Measurements from ENCODE around the gene PGK2.
"Not testable (repeated sequence)": the region's sequence is repeated elsewhere in the genome, so short reads cannot be mapped to it uniquely, and the experiment has no call there.

The PGK2 gene

DNA sequence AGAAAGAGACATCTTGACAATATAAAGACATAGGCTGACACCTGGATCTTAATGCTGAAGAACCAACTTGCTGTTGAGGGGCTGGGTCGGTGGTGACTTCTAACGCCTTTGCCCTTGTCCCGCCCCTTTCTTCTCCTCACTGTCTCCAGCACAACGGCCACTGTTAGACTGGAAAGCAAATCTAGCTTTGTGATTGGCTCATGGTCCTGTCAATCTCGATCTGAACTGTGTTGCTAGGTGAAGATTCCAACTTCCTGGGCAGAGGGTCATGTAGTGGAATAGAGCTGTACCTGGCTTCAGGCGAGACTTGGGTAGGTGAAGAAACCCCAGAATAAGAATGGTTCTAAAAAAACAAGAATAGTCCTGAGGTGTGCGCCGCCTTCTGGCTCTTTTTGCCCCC is at the start of gene PGK2:
Gene PGK2 (minus strand): TSS at position 110 of the 400 bp plus-strand sequence. CDS start 98 bp downstream, at position 12.
- no peak for DNase-seq (ENCODE audit: low read depth in 2 of 2)

DNA sequence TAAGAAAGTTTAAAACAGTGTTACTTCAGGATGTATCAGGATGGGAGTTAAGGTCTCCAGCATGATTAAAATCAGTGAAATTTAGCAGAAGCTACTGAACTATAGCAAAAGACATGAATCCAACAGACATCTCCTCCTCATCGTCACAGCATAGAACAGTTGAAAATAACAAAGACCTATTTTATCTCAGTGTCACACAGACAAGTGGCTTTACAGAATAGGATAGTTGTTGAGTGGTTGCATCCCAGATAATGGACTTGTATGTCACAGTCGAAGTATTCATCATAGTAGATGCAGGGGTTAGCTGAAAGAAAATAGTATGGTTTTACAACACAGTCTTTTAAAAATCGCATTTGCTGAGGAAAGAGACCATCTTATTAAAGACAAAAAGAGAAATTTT is 48.1 kb upstream of the PGK2 start:
- no peak for DNase-seq (ENCODE audit: low read depth in 2 of 2)

DNA sequence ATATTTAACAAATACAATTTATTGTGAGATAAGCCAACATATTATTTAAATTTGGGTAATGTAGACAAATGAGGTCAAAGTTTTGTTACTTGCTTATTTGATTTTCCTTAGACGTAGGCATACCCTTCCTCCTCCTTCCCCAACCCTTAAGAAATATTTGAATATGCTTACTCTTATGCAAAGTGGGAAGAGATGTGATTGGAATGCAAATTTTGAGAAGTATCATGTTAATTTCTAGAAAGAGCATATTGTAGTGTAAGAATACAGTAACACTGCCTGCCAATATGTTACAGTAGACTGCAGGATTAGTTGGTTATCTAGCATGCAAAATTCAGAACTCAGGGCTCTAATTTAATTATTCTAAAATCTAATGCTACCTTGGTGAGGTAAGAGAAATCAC is 46.3 kb upstream of the PGK2 start:
- no peak for DNase-seq (ENCODE audit: low read depth in 2 of 2)

DNA sequence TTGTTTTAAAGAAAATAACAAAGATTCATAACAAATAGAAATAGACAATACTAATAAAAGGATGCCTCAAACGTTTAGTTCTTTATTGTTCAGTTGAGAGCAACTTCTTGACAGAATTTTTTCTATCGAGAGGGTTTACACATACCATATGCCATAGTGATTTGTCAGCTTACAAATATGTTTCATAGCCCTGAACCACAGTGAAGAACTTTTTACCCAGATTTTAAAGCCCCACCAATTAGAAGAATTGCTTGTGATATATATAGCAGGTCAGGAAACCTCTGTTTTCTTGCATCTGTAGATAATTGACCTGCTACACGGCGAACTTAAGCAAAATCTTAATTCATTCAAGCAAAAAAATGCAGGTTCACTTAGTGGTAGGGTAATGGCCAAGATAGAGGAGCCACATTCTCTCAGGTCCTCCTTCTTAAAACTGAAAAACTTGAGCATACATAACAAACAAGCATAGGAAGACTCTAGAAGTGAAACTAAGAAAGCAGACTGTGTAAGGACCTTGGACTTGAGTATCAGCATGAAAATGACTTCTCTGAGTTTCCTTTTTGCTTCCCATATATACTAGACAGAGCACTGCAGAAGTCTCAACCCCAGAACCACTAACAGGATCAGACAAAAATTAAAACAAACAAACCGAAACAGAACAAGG is 39.8 kb upstream of the PGK2 start:
- no peak for DNase-seq (ENCODE audit: low read depth in 2 of 2)

DNA sequence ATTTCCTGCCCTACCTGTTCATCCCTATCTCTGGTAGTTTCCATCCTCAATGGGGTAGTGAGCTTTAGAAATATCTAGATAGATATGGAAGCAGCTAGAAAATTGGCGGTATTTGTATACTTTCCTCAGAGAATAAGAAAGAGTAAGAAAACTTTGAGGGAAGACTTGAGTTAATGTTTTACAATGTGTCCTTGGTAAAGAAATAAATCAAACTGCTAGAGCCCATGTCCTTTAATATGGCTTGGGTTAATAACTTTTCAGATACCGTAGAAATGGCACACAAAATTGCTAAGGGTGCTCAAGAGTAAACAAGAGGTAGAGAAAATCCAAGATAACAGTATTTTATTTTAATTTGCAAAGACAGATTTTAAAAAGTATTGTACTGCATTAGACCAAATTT is 28.1 kb upstream of the PGK2 start:
- DNase-seq (ENCODE audit: low read depth in 2 of 2) = no peak

DNA sequence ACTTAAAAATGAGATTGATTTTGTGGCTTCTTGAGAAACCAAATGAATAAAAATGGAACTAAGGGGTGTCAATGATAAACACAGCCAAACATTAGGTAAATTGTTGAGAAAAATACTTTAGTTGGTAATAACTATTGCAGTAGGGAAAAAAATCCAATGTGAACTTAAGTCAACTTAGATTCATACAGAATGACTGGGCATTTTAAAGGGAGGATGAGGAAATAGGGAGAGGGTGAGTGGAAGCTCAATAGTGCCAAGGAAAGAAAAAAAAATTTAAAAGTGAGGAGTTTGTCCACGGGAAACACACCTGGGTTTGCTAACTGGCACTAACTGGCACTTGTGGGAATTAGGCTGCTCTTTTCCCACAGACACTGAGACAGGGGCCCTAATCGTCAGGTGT is 26.2 kb upstream of the PGK2 start:
- no peak for DNase-seq (ENCODE audit: low read depth in 2 of 2)

DNA sequence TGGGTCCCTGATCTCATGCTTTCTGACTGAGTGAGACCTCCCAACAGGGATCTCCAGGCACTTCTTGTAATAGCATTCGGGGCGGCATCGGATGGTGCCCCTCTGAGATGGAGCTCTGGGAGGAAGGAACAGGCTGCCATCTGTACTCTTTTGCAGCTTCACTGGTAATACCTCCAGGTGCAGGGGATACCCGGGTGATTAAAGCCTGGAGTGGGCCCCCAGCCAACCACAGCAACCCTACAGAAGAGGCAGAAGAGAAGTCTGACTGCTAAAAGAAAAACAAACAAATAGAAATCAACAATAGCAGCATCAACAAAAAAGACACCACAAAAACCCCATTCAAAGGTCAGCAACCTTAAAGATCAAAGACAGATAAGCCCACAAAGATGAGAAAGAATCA is 19.1 kb upstream of the PGK2 start:
- no peak for DNase-seq (ENCODE audit: low read depth in 2 of 2)

DNA sequence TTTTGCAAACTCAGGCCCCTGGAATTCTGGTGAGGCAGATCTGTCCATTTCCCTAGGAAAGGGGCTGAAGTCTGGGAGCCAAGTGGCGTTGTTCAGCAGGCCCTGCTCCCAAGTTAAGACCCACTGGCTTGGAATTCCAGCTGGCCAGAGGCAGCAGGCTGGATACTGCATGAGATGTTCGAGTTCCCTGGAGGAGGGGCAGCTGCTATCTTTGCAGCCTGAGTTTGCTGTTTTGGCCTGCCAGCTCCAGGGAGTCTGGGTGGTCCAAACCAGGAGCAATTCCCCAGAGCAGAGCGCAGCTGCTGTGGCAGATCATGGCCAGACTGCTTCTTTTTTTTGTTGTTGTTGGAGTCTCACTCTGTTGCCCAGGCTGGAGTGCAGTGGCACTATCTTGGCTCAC is 18.2 kb upstream of the PGK2 start:
- DNase-seq (ENCODE audit: low read depth in 2 of 2) = no peak

DNA sequence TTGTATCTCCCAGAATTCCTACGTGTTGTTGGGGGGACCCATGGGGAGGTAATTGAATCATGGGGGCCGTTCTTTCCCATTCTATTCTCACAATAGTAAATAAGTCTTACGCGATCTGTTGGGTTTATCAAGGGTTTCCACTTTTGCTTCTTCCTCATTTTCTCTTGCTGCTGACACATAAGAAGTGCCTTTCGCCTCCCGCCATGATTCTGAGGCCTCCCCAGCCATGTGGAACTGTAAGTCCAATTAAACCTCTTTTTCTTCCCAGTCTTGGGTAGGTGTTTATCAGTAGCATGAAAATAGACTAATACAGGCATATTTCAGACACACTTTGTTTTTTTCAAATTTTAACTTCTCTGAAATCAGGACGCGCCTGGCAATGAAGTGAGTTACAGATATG is 14.4 kb upstream of the PGK2 start:
- DNase-seq (ENCODE audit: low read depth in 2 of 2) = no peak

DNA sequence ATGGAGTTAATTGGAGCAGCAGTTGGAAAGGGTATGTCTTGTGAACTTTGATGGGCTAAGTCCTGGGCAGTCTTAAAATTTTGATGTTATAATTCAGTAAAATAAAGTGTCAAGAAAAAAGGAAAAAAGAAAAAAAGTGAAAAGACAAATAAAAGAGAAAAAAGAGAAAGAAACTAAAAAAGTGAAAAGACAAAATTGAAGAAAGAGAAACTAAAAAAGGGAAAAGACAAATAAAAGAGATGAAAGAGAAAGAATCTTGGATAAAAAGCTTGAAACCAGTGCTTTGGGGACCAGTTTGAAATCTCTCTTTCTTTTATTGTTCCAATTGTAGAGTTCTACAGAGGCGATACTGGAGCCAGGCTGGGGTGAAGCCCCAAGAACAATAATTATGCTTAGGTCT is 12.0 kb upstream of the PGK2 start:
- no peak for DNase-seq (ENCODE audit: low read depth in 2 of 2)

DNA sequence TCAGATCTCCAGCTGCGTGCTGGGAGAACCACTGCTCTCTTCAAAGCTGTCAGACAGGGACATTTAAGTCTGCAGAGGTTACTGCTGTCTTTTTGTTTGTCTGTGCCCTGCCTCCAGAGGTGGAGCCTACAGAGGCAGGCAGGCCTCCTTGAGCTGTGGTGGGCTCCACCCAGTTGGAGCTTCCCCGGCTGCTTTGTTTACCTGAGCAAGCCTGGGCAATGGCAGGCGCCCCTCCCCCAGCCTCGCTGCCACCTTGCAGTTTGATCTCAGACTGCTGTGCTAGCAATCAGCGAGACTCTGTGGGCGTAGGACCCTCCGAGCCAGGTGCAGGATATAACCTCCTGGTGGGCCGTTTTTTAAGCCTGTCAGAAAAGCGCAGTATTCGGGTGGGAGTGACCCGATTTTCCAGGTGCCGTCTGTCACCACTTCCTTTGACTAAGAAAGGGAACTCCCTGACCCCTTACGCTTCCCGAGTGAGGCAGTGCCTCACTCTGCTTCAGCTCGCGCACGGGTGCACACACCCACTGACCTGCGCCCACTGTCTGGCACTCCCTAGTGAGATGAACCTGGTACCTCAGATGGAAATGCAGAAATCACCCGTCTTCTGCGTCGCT is 9.9 kb upstream of the PGK2 start:
- DNase-seq (ENCODE audit: low read depth in 2 of 2) = not testable (repeated sequence)

DNA sequence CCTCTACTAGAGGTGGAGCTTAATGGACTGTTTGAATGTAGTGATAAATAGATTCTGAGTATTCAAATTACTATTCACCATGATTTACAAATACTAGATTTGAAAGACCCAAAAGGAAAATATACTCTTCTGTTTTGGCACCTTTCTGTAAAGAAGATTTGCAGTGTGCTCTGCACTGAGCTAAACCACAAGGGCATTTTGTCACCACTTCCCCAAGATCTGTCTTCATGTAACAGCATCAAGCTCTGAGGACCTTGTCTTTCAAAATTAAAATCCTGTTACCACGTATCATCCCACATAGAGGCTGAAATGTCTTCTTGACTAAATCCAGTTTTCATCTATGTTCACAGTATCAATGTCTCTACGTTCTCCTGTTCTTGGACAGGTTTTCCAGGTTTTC is 3.3 kb upstream of the PGK2 start:
- no peak for DNase-seq (ENCODE audit: low read depth in 2 of 2)

DNA sequence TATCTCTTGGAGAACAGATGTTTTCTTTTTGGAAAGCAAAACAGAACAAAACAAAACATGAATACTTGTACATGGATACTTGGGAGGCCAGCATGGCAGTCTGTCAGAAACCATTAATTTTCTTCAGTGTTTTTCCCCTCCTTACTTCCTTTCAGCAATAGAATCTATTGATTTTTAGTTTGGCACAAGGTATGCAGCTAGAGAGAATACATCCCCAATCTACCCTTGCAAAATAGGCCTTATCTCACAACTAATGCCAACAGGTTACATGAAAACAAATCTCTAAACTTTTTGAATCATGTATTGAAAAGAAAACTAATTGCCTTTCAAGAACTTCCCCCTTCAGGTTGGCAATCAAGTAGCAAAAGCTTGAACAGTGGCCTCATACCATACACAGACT is 2.8 kb downstream of the PGK2 start:
- no peak for DNase-seq (ENCODE audit: low read depth in 2 of 2)

DNA sequence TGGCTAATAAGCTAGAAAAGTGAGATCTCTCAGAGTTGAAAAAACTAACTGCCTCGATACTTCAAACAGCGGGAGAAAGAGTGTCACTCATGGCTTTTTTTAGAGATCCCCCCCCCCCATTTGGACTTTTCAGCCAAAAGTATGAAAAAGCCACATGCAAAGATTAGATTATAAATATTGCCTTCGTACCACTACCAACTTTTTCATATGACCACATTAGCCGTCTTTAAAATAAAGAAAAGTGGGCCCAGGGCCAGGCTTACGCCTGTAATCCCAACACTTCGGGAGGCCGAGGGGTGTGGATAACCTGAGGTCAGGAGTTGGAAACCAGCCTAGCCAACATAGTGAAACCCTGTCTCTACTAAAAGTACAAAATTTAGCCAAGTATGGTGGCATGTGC is 4.4 kb downstream of the PGK2 start:
- no peak for DNase-seq (ENCODE audit: low read depth in 2 of 2)

DNA sequence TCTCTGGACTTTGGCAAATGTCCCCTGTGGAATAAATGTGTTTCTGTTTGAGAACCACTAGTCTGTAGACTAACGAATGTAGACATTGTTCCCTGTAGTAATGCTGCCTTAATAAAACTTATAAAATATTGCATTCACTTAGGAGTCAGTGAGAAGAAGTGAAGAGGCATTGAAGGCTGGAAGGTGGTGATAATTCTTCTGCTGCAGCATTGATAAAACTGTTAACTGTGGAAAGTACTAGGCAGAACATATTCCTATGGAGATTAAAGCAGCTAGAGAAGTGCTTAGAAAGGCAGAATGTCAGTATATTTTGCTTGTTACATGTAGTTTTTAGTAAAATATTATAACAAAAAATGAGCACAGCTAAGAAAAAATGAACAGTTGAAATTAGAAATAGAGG is 4.8 kb downstream of the PGK2 start:
- DNase-seq (ENCODE audit: low read depth in 2 of 2) = no peak

DNA sequence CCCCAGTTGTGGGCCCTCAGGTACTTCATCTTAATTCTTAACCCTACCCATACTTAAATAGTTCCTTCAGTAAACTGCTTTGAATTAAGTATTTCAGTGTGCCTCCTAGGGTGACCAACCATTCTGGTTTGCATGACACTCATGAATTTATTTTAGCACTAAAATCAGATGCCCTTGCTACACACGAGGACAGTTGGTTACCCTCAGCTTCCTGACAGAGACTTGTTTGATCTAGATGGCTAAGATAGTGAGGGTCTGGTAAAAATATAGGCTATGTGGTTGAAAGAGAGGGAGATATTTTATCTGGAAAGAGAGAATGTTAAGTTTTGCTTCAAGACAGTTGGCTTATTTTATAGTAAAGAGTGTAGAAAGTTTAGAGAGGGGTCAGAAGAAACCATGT is 10.6 kb downstream of the PGK2 start:
- no peak for DNase-seq (ENCODE audit: low read depth in 2 of 2)

DNA sequence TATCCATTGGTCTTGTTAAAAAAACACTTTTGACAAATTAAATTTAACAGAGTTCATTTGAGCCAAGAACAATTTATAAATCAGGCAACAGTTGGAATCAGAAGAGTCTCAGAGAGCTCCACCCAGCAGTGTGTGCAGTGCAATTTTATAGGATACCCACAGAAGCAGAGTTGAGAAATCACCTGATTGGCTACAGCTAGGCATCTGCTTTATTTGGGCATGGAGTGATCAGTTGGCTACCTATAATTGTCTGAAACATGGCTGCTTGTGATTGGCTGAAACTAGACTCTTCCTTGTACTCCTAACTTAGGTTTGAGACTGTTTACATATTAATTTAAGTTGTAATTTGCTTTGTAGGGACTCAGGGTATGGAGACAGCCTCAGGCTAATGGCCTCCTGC is 12.0 kb downstream of the PGK2 start:
- DNase-seq (ENCODE audit: low read depth in 2 of 2) = no peak

DNA sequence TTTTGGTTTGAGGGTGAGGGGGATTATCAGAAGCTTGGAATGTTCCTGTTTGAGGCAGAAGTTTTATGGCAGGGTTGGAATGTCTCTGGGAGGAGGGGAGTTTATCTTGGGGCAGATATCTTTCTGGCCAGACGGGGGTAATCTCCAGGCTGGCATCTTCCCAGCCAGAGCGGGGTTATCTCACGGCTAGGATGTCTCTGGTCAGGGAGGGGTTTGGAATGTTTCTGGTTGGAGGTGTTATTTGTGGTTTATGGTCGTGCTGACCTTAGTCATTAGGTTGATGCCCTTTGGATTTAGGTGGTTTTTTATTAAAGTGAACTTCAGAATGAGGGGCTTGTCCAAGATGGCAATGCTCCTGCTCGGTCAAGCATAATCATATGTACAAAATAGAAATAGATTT is 14.8 kb downstream of the PGK2 start:
- no peak for DNase-seq (ENCODE audit: low read depth in 2 of 2)

DNA sequence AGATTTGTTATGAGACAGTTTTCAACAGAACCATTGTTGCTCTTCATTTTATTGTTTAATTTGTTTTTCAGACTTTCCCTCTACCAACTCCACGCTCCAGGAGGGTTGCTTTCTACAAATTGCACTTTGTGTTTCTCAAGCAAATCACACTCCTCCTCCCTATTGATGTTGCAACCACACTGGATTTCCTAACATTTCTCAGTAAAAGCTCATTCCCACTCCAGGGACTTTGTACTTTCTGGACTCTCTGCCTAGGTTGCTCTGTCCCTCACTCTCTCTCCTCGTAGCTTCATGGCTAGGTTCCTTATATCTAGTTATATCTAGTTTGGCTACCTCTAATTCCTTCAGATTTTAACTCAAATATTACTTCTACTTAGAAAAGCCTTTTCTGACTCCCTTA is 20.3 kb downstream of the PGK2 start:
- DNase-seq (ENCODE audit: low read depth in 2 of 2) = no peak

DNA sequence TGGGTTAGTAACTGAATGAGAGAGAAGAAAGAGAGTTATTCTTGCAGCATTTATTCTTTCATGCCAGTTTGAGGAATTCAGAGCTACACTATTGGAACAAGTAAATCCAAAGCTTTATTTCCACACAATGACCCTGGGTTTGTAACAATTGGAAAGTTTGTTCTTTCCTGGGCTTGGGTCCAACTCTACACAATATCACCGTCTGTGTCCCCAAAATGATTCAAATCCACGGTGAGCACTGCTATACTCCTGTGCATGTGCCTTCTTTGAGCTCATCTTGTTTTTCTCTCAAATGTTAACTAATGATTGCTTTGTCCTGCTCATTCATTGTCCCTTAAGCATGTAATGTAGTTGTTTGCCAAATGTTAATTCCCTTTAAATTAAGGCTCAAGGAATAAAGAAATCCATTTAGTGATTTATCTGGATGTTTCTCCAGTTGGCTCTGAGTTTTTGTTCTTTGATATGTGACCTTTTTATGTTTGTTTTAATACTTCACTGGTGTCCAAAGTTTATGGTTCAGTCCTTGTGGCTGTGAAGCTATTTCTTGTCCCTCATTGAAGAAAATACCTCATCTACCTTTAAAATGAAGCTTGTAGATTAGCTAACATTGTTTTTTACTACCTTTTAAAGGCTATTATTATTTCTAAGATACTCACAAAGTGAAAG is 22.4 kb downstream of the PGK2 start:
- no peak for DNase-seq (ENCODE audit: low read depth in 2 of 2)

DNA sequence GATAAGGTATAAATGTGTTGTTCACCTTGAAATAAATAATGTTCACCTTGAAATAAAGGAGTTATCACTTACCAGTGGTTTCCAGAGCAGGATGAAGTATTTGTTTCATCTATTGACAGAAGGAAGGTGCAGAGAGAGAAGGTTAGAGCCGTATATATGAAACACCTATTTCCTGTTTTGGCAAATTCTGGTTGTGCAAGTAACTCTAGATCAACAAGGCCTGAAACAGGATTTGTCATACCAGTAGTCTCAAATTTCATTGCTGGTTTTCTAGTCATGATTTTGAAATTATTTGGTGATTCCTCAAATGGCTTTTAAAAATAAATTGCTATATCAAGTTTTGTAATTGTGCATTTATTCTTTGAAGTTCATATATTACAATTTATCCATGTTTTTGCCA is 42.8 kb downstream of the PGK2 start, which contains the start of gene CRISP3:
Gene CRISP3 (minus strand): TSS at position 130 of the 400 bp plus-strand sequence. CDS start 21 bp downstream, at position 109.
- no peak for DNase-seq (ENCODE audit: low read depth in 2 of 2)

DNA sequence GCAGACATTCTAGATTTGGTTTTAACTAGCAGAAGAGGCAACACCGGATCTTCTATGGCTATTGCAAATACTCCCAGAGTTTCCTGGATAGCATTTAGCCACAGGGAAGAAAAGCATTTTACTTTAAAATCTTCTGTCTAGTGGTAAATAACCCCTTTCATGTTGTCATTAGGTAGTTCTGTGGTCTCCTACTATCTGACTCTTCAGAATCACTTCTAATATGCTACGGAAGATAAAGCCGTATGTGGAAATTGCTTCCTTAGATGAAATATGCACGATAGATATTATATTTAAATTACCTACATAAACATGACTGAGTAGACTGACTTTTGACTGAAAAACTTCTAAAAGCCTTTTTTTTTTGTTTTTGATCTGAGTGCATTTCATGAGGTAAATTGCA is 43.7 kb downstream of the PGK2 start:
- DNase-seq (ENCODE audit: low read depth in 2 of 2) = no peak

DNA sequence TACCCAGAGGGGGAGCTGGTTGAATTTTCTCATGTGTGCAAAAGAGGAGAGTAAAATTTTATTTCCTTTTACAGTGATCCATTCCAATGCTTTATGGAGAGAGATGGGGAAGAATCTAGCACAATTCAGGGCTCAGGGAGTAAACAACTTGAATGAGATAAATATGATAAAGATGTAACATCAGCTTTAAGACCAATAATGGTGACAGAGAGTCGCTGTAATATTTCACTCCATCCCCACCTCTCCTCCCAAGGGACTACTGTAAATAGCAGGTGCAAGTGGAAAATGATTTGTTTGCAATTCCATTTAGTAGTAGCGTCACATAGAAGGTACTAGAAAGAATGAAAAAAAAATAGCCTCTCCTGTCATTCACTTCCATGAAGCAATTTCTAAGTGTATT is 47.7 kb downstream of the PGK2 start:
- no peak for DNase-seq (ENCODE audit: low read depth in 2 of 2)
